GM12864 (cell line): ENCODE data around the gene CYP27B1.

ENCODE experiments used
- DNase-seq: peaks from one replicate; pipeline ENCODE4 v3.0.0-alpha.2; 2011; ENCODE audit warnings: low read depth
- H3K4me3 ChIP-seq: 2 replicates; pipeline ENCODE4 v1.5.1; 2011; ENCODE audit warnings: mild to moderate bottlenecking, low read depth, low read length, control low read depth
- TF ChIP-seq, protein P1 (sequence below): IDR thresholded peaks from 2 replicates; pipeline ENCODE4 v1.5.1; 2011; ENCODE audit warnings: low read depth, mild to moderate bottlenecking, moderate library complexity, low read length, control low read depth, inconsistent platforms; ENCODE audit errors: missing control alignments

Gene CYP27B1

DNA sequence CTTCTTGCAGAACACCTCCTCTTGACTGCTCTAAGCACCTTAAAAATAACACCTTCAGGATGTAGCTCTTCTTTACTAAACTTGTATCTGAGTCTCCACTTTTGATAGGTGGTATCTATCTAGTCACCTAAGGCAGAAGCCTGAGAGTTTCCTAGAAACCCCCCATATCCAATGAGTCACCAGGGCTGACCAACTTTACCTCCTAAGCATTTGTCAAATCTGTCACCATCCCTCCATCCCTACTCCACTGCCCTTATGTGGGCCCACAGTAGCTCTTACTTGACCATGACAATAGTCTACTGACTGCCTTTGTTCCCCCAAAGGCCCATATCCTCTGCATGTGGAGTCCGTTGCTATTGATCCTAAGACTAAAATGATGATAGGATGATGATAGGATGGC lies 35.7 kb upstream of the CYP27B1 start:
- TF ChIP-seq, protein P1, sequence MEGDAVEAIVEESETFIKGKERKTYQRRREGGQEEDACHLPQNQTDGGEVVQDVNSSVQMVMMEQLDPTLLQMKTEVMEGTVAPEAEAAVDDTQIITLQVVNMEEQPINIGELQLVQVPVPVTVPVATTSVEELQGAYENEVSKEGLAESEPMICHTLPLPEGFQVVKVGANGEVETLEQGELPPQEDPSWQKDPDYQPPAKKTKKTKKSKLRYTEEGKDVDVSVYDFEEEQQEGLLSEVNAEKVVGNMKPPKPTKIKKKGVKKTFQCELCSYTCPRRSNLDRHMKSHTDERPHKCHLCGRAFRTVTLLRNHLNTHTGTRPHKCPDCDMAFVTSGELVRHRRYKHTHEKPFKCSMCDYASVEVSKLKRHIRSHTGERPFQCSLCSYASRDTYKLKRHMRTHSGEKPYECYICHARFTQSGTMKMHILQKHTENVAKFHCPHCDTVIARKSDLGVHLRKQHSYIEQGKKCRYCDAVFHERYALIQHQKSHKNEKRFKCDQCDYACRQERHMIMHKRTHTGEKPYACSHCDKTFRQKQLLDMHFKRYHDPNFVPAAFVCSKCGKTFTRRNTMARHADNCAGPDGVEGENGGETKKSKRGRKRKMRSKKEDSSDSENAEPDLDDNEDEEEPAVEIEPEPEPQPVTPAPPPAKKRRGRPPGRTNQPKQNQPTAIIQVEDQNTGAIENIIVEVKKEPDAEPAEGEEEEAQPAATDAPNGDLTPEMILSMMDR = no peak
- no peak overlapping the region for H3K4me3 ChIP-seq
- DNase-seq = no peak

DNA sequence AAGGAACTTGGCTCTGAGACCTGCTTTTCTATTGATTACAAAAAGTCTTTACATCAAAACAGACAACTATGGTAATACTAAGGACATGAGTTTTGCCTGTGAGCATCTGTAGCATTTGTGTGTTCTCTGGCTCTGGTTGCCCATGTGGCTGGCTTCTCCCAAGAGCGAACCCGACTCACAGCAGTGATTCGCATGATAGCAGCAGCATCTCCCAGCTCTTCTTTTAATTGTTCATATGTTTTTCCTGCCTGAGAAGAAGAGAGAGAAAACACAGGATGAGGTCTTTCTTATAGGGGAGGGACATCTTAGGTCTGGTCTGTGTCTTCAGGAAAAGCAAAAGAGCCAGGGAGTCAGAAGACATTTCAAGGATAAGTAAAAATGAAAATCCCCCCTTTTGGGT lies 34.1 kb upstream of the CYP27B1 start:
- no peak for DNase-seq
- H3K4me3 ChIP-seq = no peak overlapping the region
- TF ChIP-seq, protein P1 = no peak

DNA sequence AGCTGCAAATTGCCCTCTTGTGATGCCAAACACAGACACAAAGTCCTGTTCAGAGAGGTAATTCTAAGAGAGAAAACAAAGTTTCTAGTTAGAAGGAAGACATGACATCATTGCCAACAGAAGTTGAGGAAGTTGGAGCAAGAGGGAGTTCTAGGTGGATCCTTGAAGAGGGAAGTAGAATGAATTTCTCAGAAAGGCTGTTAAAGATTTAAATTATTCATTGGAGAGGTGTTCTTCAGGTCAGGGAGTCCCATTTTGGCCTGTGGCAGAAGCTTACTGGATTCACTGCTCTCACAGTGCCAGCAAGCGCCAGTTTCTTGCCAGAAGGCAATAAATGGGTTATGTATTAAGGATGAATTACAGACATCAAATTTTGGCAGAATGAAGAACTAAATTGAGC lies 31.1 kb upstream of the CYP27B1 start:
- DNase-seq = no peak
- H3K4me3 ChIP-seq = no peak overlapping the region
- TF ChIP-seq, protein P1 = no peak

DNA sequence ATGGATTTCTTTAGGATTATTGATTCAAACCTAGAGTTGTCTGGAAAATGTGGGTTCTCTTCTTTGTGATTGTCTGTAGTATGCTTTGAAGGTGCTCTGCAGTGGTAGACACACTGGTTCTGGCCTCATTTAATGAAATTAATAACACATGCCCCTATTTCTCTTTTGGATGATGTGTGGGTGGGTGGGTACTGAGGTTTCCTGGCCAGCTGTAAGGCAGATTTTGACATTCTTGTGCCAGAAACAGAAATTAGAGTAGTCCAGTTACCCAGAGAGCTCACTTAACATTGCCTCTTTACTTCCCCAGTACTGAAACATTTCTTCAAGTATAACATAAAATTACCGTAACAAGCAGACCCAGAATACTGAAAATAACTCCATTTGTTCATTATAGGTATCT lies 30.1 kb upstream of the CYP27B1 start:
- H3K4me3 ChIP-seq = no peak overlapping the region
- no peak for DNase-seq
- TF ChIP-seq, protein P1 = no peak

DNA sequence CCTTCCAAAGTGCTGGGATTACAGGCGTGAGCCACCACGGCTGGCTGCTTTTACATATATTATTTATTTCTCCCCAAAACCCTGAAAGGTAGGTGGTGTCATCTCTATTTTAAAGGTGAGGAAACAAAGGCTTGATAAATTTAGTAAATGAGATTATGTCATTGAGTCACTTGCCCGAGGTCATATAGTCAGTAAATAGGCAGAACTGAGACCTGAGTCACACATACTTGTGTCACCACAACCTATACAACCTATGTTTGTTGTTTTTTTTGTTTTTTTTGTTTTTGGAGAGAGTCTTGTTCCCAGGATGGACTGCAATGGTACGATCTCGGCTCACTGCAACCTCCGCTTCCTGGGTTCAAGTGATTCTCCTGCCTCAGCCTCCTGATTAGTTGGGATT lies 28.5 kb upstream of the CYP27B1 start:
- no peak for DNase-seq
- no peak overlapping the region for H3K4me3 ChIP-seq
- TF ChIP-seq, protein P1 = no peak

DNA sequence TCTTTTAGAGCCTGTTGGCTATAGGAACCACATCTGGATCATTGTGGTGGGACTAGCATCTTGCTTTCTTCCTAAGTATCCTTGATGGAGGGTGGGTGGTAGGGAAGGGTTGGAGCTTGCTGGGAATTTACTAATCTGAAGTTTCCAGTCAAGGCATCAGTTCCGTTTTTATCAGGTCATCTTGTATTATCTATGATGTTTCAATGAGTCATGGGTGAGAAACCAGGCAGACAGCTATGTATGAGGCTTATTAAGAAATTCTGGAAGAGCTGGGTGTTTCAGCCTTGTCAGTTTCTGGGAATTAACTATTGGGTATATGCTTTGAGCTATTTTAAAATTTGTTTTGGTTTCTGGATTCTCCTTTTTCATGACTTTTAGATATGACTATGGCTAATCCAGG lies 27.0 kb upstream of the CYP27B1 start:
- no peak overlapping the region for H3K4me3 ChIP-seq
- no peak for DNase-seq
- TF ChIP-seq, protein P1 = no peak

DNA sequence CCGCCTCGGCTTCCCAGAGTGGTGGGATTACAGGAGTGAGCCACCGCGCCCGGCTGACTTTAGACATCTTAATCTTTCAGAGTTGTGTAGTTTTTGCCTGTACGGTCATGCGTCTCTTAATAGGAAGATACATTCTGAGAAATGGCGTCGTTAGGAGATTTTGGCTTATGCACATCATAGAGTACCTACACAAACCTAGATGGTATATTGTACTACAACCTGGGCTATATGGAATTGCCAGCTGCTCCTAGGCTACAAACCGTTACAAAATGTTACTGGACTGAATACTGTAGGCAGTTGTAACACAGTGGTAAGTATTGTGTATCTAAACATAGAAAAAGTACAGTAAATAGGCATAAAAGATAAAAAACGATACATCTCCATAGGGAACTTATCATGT lies 17.0 kb upstream of the CYP27B1 start:
- TF ChIP-seq, protein P1 = no peak
- no peak overlapping the region; the same call in 1 of the 2 replicates for H3K4me3 ChIP-seq
- no peak for DNase-seq
